ENCODE data around the gene RPP38. TPM values are rescaled to one million over a fixed set of nuclear protein-coding genes. Genes with fewer than 3 reads are reported as not detected.

Gene RPP38
- total RNA-seq, 1 experiment from 2014 or later: 15.9 TPM

DNA sequence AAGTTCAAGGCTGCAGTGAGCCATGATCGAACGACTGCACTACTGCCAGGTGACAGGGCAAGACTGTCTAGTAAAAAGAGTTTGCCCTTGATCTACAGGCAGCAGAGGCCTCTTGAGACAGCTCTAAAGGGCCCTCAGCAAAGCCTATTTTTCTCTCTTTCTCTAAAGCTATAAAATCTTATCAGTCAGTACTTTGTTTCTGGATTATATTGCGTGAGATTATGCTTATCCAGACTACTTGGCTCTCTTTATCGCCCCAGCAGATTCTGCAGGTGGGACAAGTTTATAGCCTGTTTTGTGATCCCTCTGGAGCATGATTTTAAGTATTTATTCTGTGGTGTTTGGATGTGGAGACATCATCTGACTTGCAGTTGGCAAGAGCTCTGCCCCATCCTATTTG, 2.7 kb downstream of the RPP38 start:
- peaks cover 29% of the 10 kb centered on the region for H3F3A ChIP-seq (ENCODE audit: insufficient read depth, low read depth)
- peak overlapping the region; percentile 99; the same call in 1 of the 2 replicates for H3K4me2 ChIP-seq
- H3K9me2 ChIP-seq (ENCODE audit: insufficient read depth): no peaks in the 10 kb centered on the region
- peaks cover 53% of the 10 kb centered on the region for H4K20me1 ChIP-seq (ENCODE audit: insufficient read depth)
- TF ChIP-seq, protein P1, sequence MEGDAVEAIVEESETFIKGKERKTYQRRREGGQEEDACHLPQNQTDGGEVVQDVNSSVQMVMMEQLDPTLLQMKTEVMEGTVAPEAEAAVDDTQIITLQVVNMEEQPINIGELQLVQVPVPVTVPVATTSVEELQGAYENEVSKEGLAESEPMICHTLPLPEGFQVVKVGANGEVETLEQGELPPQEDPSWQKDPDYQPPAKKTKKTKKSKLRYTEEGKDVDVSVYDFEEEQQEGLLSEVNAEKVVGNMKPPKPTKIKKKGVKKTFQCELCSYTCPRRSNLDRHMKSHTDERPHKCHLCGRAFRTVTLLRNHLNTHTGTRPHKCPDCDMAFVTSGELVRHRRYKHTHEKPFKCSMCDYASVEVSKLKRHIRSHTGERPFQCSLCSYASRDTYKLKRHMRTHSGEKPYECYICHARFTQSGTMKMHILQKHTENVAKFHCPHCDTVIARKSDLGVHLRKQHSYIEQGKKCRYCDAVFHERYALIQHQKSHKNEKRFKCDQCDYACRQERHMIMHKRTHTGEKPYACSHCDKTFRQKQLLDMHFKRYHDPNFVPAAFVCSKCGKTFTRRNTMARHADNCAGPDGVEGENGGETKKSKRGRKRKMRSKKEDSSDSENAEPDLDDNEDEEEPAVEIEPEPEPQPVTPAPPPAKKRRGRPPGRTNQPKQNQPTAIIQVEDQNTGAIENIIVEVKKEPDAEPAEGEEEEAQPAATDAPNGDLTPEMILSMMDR (conservative IDR thresholded peaks at IDR 0.05): no peak
- no peak for TF ChIP-seq EZH2 (IDR thresholded peaks at IDR 0.05; ENCODE audit: low read depth)
- H3K4me3 ChIP-seq: no peak overlapping the region
- peaks cover 12% of the 10 kb centered on the region for H3K36me3 ChIP-seq (ENCODE audit: low read depth)
- H3K79me2 ChIP-seq (ENCODE audit: low read depth): peaks cover 54% of the 10 kb centered on the region
- BruUV-seq (replicated peaks): no TSS peak
- H2AFZ ChIP-seq: no peak overlapping the region
- H3K4me1 ChIP-seq (replicated peaks; ENCODE audit: insufficient read depth): peaks cover 9% of the 10 kb centered on the region
- CTCF ChIA-PET: interaction anchor here (0.6 kb wide), 1 partner anchor 66 kb away, joined by 9 read pairs; no protein-coding TSS in a partner anchor
- POLR2A ChIA-PET (ENCODE audit: unreplicated experiment): no interaction called here
- H3K27me3 ChIP-seq (ENCODE audit: insufficient read depth, low read depth): no peaks in the 10 kb centered on the region
- no peaks in the 10 kb centered on the region for H3K9me3 ChIP-seq (ENCODE audit: insufficient read depth, low read depth)
- intact Hi-C loops (cut with micrococcal nuclease; ENCODE audit: unreplicated experiment): loop anchor here (5.0 to 10.0 kb wide), 2 partner anchors 263 to 1315 kb away; partner anchors contain the start of genes CDNF, HSPA14 and MSANTD7
- H3K27ac ChIP-seq: no peak overlapping the region
- no peak for DNase-seq

DNA sequence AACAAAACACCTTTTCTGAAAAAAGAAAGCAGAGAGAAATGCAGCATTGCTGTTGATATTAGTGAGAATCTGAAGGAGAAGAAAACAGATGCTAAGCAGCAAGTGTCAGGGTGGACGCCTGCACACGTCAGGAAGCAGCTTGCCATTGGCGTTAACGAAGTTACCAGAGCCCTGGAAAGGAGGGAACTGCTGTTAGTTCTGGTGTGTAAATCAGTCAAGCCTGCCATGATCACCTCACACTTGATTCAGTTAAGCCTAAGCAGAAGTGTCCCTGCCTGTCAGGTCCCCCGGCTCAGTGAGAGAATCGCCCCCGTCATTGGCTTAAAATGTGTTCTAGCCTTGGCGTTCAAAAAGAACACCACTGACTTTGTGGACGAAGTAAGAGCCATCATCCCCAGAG, 6.4 kb downstream of the RPP38 start:
- Histone ChIP-seq H3K4me1 (replicated peaks; ENCODE audit: insufficient read depth) (peaks cover 8% of the 10 kb centered on the region), H3K27ac (no peak overlapping the region), H3K79me2 (ENCODE audit: low read depth) (peaks cover 42% of the 10 kb centered on the region), H3K4me2 (no peak overlapping the region), H3K9me3 (ENCODE audit: insufficient read depth, low read depth) (no peaks in the 10 kb centered on the region), H3K4me3 (no peak overlapping the region), H3K27me3 (ENCODE audit: insufficient read depth, low read depth) (no peaks in the 10 kb centered on the region), H3K36me3 (ENCODE audit: low read depth) (peaks cover 20% of the 10 kb centered on the region), H4K20me1 (ENCODE audit: insufficient read depth) (peaks cover 52% of the 10 kb centered on the region), H3F3A (ENCODE audit: insufficient read depth, low read depth) (peaks cover 37% of the 10 kb centered on the region), H2AFZ (no peak overlapping the region), H3K9me2 (ENCODE audit: insufficient read depth) (no peaks in the 10 kb centered on the region)
- intact Hi-C loops (cut with micrococcal nuclease; ENCODE audit: unreplicated experiment): no loop called here
- ChIA-PET CTCF (no interaction called here), POLR2A (ENCODE audit: unreplicated experiment) (no interaction called here)
- TF ChIP-seq EZH2 (IDR thresholded peaks at IDR 0.05; ENCODE audit: low read depth): no peak
- TF ChIP-seq, protein P1 (conservative IDR thresholded peaks at IDR 0.05): no peak
- no peak for DNase-seq
- BruUV-seq (replicated peaks): no TSS peak

DNA sequence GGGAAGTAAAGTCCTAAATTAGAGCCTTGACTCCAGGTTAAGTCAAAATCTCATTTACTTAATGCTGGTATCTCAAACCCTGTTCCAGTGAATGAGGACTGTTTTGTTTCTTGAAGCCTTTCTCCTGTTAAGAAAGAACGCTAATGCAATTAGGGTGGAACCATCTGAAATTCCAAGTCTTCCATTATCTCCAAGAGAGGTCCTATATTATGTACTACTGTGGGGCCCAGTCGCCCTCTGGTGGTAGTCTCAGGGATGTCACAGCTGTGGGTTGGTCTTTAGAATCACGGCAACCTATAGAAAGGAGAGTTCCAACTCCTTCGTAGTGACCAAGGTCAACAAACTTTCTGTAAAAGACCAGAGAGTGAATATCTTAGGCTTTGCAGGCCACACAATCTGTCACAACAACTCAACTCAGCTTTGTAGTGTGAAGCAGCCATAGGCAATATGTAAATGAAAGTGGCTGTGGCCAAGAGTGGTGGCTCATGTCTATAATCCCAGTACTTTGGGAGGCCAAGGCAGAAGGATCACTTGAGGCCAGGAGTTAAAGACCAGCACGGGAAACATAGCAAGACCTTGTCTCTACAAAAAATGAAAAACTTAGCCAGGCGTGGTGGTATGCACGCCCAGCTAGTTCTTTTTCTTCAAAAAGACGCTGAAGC, 9.3 kb downstream of the RPP38 start:
- no peaks in the 10 kb centered on the region for H3K4me1 ChIP-seq (replicated peaks; ENCODE audit: insufficient read depth)
- BruUV-seq (replicated peaks): no TSS peak
- intact Hi-C loops (cut with micrococcal nuclease; ENCODE audit: unreplicated experiment): loop anchor here (1.0 kb wide), 2 partner anchors 115 to 607 kb away; no protein-coding TSS in a partner anchor
- ChIA-PET POLR2A (ENCODE audit: unreplicated experiment) (interaction anchor here (0.5 to 0.7 kb wide), 2 partner anchors 148 to 168 kb away, joined by 4 to 5 read pairs; partner anchors contain the start of gene MEIG1), CTCF (no interaction called here)
- H3K9me2 ChIP-seq (ENCODE audit: insufficient read depth): no peaks in the 10 kb centered on the region
- peak; percentile 55 to 70 for DNase-seq
- TF ChIP-seq, protein P1 (conservative IDR thresholded peaks at IDR 0.05): peak; percentile 94
- TF ChIP-seq EZH2 (IDR thresholded peaks at IDR 0.05; ENCODE audit: low read depth): no peak
- H3K27me3 ChIP-seq (ENCODE audit: insufficient read depth, low read depth): no peaks in the 10 kb centered on the region
- no peak overlapping the region for H3K4me2 ChIP-seq
- H3K27ac ChIP-seq: no peak overlapping the region
- peaks cover 13% of the 10 kb centered on the region for H3K79me2 ChIP-seq (ENCODE audit: low read depth)
- H2AFZ ChIP-seq: no peak overlapping the region
- H3F3A ChIP-seq (ENCODE audit: insufficient read depth, low read depth): peaks cover 35% of the 10 kb centered on the region
- H4K20me1 ChIP-seq (ENCODE audit: insufficient read depth): peaks cover 24% of the 10 kb centered on the region
- H3K4me3 ChIP-seq: no peak overlapping the region
- peaks cover 20% of the 10 kb centered on the region for H3K36me3 ChIP-seq (ENCODE audit: low read depth)
- H3K9me3 ChIP-seq (ENCODE audit: insufficient read depth, low read depth): no peaks in the 10 kb centered on the region

Measured in PC-9 (cell line).